Measurements from ENCODE around the gene NFKBIE. TPM values are rescaled to one million over a fixed set of nuclear protein-coding genes. Genes with fewer than 3 reads are reported as not detected.

Gene NFKBIE, protein sequence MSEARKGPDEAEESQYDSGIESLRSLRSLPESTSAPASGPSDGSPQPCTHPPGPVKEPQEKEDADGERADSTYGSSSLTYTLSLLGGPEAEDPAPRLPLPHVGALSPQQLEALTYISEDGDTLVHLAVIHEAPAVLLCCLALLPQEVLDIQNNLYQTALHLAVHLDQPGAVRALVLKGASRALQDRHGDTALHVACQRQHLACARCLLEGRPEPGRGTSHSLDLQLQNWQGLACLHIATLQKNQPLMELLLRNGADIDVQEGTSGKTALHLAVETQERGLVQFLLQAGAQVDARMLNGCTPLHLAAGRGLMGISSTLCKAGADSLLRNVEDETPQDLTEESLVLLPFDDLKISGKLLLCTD
- 14.6 and 16.9 TPM in 2 replicates for total RNA-seq

DNA sequence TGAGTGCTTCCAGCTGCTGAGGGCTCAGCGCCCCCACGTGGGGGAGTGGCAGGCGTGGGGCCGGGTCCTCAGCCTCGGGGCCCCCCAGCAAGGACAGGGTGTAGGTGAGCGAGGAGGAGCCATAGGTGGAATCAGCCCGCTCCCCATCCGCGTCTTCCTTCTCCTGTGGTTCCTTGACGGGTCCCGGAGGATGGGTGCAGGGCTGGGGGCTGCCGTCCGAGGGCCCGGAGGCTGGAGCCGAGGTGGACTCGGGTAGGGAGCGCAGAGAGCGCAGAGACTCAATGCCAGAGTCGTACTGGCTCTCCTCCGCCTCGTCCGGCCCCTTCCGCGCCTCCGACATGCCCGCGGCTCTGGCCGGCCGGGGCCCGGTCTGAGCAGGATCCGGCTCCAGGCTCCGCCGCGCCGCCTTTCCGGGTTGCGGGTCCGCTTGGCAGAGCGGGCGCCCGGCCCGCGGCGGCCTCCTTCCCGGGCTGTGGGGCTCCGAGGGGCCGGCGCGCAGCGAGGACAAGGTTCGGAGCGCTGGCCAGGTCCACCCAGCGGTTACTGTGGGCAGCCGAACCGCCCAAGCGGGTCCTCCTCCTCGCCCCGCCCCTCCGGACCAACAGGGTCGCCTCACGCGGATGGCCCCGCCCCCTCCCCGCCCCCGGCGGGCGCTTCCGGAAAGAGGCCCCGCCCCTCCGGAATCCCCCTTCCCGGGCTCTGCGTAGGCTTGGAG is at the start of gene NFKBIE:
Gene NFKBIE, minus strand, starts transcription at position 545 of the 715 bp plus-strand sequence. Its CDS starts 205 bp downstream, at position 340.
- intact Hi-C loops (cut with micrococcal nuclease), result loop anchor here (1.0 to 5.0 kb wide), 4 partner anchors 8 to 1018 kb away; partner anchors contain the start of genes CDC5L and SLC35B2

DNA sequence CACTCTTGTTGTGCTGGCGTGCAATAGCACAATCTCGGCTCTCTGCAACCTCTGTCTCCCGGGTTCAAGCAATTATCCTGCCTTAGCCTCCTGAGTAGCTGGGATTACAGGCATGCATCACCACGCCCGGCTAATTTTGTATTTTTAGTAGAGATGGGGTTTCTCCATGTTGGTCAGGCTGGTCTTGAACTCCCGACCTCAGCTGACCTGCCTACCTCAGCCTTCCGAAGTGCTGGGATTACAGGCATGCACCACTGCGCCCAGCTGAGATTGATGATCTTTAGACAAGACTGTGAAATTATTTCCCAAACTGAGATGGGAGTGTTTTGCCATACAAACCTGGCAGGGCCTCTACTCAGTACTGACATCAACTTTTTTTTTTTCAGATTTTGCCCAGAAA is 49.3 kb upstream of the NFKBIE start:
- intact Hi-C loops (cut with micrococcal nuclease), result loop anchor here (5.0 kb wide), 1 partner anchor 73 kb away; the partner anchor contains the start of gene CDC5L

DNA sequence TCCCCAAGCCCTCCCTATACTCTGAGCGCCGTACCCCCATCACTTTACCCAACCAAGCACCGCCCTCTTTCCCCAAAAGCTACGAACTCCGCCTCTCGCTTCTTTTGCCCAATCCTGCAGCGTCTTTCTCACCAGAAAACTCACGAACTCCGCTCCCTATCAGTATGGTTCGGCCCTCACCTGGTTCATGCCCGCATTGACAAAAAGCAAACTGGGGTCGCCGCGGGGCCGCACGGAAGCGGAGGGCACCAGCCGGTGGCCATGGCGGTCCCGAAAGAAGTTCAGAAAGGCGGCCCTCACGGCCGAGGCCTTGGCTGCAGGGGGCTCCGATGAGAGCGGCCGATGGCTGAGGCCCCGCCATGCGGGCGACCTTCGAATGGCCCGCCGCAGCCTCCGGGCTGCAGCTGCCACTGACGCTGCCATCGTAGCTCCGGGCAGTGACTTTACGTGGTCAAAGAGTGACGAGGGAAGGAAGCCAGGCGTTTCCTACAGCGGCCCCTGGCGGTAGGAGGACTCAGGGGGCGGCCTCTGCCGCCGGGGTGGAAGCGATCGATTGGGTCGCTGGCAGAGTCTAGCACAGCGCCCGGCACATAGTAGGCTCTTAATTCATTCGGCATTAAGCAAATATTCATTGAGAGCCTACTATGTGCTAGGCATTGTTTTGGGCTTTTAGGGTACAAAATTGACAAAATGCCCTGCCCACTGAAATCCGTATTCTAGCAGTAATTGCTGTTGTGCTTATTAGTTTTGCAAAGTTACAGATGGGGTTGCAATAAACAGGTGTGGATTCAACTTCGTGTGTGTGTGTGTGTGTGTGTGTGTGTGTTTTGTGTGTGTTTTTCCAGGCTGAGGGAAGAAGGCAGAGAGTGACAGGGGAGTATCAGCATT is 47.8 kb upstream of the NFKBIE start, which contains the start of gene AARS2:
Gene AARS2, minus strand, starts transcription at position 447 of the 888 bp plus-strand sequence. Its CDS starts 24 bp downstream, at position 423.
- intact Hi-C loops (cut with micrococcal nuclease), result loop anchor here (2.0 to 5.0 kb wide), 2 partner anchors 44 to 74 kb away; partner anchors contain the start of gene CDC5L

DNA sequence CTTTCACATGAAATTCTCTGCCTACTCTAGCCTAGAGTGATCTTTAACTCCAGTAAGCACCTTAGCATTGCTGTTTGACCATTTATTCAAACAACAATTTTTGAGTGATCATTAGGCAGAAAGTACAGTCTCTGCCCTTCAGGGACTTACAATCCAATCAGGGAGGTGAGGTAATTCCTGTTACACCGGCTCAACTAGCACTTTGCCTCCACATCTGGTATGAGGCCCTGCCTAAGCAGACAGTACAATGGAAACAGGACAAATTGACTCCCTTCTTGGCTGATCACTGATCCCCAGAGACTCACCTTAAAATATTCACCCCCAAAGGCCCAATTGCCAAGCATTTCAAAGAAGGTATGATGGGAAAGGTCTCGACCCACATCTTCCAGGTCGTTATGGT is 46.4 kb upstream of the NFKBIE start:
- intact Hi-C loops (cut with micrococcal nuclease), result loop anchor here (2.0 to 5.0 kb wide), 2 partner anchors 43 to 76 kb away; partner anchors contain the start of gene CDC5L

DNA sequence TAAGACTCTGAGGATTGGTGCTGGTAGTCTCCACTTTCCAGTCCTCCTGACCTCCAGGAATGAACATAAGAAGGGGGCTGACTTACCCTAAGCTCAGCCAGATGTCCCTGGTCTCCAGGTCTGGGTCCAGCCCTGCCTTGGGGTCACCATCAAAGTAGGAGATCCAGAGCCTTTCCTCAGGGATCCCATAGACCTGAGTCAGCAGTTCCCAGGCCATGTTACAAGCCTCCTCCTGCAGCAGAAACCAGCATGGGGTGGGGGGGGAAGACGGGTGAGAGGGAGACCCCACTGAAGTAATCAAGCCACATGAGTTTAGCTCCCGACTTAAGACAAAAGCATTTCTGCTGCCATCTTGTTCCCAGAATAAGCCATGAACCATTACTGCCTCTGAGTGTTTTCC is 46.0 kb upstream of the NFKBIE start:
- intact Hi-C loops (cut with micrococcal nuclease), result loop anchor here (5.0 kb wide), 1 partner anchor 76 kb away; the partner anchor contains the start of gene CDC5L

DNA sequence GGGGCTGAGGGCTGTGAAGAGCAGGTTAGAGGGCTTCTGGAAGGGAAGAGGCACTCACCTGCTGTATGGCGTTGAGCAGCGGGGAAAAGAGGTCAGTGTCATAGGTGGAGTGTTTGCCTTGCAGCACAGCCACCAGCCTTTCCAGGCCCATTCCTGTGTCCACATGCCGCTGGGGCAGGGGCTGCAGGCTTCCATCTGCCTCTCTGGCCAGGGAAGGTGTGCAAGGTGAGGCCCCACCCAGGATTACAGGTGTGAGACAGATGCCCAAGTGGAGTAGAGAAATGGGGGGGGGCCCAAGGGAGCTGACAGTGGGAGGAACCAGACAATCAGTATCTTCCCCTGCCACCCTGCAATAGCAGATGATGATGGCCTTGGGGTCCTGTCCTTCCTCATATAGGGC is 44.9 kb upstream of the NFKBIE start:
- intact Hi-C loops (cut with micrococcal nuclease), result loop anchor here (5.0 kb wide), 1 partner anchor 77 kb away; the partner anchor contains the start of gene CDC5L

DNA sequence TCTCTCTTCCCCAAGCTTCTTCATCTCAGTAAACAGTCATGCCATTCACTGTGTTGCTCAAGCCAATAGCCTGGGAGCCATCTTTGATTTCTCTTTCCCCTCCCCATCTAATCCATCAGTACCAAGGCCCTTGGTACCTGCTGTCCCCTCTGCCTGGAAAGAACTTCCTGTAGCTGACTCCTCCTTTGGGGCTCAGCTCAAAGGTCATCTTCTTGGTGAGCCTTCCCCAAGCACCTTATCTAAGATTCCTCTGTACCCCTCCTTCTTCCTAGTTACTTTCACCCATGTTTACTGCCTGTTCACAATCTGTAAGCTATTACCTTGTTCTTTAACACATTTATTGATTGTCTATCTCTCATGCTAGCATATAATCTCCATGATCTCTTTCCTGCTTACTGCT is 44.3 kb upstream of the NFKBIE start:
- intact Hi-C loops (cut with micrococcal nuclease), result loop anchor here (5.0 kb wide), 1 partner anchor 78 kb away; the partner anchor contains the start of gene CDC5L

DNA sequence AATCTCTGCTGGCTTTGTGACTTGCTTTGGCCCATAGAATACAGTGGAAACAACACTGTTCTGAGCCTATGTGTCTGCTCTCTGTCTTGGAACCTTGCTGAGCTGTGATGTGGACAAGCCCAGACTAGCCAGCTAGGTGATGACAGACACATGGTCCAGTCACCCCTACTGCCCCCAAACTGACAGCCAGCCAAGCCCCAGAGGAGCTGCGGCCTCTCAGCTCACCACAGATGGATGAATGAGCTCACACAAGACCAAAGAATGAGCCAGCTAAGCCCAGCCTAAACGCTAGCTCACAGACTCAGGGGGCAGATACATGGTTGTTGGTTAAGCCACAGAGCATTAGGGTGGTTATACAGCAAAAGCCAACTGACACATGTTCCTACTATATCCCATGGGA is 43.7 kb upstream of the NFKBIE start:
- intact Hi-C loops (cut with micrococcal nuclease), result no loop called here

DNA sequence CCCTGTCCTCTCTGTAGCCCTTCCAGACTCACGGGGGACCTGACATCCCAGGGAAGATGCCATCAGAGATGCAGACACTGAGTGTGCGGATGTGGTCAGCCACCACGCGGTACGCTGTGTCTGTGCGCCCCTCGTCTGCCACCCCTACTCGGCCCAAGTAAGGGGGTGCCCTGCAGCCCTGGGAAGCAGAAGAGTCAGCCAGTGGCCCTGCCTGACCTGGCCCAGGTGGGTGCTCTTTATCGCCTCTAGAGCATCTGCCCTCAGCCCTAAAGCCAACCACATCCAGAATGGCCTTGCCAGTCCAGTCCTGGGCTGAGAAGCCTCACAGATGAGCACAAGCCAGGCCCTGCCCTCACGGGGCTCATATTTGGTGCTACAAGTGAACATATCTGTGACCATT is 41.9 kb upstream of the NFKBIE start:
- intact Hi-C loops (cut with micrococcal nuclease), result no loop called here

DNA sequence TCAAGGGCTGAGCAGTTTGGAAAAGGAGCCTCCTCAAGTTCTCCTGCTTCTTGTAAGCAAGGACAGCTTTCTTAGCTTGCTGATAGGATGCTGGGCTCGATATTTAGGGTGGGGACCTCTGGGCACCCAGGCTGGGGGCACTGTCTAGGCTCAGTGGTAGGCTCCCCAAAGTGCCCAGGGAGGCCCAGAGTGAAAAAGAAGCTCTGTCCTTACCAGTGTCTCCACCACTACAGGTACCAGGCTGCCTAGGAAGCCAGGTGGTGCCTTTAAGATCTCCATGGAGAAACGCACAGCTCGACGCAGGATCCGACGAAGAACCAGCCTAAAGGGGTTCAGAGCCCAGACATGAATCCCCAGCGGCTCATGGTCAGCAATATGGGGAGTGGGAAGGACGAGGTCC is 41.4 kb upstream of the NFKBIE start:
- intact Hi-C loops (cut with micrococcal nuclease), result no loop called here

DNA sequence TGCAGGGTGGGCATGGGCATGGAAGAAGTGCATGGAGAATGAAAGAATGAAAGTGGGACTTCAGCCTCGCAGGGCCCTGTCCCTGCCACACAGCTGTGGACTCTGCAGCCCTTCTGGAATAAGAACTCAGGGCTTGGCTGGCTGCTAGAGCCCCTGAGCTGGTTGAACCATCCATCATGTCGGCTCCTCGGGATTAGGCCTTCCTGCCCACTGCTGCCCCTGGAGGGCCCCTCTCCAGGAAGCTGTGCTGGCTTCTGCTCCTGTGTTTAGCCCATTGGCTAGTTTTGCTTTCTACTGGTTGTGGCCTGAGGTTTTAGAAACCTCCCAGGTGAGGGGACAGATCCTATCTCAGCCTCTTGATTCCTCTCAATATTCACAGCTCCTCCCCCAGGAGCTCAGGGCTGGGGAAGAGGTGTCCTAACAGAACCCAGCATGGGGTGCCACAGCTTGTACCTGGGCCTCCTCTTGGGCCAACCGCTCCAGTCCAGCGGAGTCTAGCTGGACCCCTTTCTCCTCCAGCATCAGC is 39.9 kb upstream of the NFKBIE start:
- intact Hi-C loops (cut with micrococcal nuclease), result no loop called here

DNA sequence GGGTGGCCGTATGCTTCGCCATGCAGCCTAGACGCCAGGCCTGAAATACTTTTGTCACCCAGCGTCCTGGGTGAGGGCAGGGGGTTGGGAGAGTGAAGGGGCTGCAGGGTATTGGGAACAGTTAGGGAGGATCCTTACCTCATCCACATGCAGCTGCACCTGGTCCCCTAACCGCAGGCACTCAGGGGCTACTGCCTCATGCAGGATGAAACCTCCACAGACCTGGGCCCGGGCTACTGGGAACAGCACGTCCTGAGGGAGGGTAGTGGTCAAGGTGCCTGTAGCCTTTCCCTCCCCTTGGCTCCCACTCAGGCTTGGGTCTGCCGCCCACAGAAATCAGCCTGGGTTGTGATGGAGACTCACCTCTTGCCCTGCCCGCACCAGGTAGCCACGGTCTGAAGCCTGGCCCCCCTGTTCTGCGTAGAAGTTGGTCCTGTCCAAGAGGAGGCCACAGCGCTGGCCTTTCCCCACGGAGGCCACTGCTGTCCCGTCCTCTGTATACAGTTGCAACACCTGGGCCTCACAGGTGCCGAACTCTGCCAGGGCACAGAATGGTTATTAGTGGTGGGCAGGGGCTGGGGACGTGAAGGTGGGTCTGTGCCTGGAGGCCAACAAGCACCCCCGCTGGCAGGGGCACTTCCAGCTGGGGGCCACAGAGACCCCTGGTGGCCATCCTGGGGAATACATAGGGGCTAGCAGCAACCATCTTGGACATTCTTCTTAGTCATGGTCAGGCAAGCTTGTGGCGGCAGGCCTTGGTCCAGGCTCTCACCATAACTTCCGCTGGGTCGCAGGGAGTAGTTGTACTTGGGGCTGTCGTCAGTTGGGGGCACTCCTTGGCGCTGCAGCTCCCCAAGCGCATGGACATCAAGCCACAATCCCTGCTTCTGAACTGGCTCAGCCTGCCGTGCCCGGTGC is 39.2 kb upstream of the NFKBIE start:
- intact Hi-C loops (cut with micrococcal nuclease), result loop anchor here (1.0 kb wide), 1 partner anchor 36 kb away; no protein-coding TSS in a partner anchor

DNA sequence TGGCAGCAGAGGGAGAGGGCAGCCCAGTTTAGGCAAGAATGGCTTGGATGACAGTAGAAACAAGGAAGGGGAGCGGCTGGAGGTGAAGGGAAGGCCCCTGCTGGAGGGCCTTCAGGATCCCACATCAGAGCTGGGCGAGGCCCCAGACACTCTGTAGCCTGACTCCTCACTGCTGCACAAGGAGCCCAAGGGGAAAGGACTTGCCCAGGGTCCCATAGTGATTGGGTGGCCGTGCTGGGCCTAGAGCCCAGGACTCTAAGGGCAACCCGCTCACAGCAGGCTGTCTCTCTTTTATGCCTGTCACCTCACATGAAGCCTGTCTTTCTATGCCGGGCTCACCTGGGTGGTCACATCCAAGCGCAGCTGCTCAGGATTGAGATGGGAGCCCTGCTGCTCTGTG is 38.5 kb upstream of the NFKBIE start:
- intact Hi-C loops (cut with micrococcal nuclease), result loop anchor here (1.0 kb wide), 1 partner anchor 36 kb away; no protein-coding TSS in a partner anchor

DNA sequence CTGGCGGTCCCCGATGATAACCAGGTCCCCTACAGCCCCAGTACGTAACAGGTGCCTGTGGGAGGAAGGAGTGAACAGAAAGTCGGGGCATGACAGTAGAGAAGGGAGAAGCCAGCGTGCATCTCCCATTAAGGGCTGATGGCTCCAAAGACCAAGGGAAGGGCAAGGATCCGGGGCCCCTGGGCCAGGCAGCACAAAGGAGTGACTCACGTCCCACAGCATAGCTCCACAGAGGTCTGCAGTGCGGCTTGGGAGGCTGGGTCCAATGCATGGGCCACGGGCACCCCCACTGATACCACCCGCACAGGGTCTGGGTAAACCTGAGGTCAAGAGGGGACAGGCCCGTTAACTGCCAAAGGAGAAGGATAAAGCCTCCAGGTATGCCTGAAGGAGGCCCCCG is 37.5 kb upstream of the NFKBIE start:
- intact Hi-C loops (cut with micrococcal nuclease), result no loop called here

DNA sequence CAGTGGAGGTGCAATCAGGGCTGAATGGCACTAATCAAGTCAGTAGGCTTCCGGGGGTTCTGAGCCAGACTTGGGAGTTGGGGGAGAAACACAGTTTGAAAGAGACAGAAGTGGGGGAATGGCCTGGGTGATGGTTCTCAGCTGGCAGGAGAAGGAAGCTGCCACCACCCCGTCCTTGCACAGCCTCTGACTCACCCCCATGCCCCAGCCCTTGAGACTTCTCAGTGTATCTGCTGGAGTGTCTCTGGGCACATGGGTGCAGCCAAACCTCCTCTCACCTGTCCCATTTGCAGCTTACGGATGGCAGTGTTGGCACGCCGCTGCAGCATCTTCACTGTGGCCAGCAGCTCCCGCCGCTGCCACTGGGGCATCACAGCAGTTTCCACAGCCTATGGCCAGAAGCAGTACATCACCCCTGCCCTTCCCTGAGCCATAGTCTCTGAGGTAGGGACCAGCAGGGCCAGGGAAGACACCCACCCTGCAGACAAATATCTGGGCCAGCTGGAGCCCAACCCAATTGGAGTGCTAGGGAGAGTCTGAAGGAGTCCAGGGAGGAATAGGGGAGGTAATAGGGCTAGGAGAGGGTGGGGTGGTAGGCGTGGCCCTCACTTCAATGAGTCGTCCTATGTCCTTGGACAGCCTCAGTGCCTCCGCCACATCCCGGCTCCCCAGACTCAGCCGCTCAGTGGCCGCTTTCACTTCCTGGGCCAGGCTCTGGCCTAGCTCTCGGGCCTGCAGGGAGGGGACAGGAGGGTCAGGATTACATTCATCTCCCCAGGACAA is 36.6 kb upstream of the NFKBIE start:
- intact Hi-C loops (cut with micrococcal nuclease), result no loop called here

DNA sequence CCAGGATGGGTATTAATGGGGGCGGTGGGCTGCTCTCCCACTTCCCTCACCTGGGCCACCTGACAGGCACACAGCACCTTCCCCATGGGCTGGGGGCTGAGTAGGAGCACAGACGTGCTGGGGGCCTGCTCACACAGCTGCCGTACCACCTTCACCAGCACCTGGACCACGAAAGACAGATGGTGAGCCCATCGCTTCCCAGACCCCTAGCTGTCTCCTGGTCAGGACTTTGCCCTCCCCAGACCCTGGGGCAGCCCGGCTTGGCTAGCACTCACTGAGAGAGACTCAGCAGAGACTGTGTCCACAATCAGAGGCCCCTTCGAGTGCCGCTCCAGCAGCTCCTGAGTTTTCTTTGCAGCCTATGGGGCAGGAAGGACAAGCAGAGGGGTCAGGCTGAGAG is 35.8 kb upstream of the NFKBIE start:
- intact Hi-C loops (cut with micrococcal nuclease), result no loop called here

DNA sequence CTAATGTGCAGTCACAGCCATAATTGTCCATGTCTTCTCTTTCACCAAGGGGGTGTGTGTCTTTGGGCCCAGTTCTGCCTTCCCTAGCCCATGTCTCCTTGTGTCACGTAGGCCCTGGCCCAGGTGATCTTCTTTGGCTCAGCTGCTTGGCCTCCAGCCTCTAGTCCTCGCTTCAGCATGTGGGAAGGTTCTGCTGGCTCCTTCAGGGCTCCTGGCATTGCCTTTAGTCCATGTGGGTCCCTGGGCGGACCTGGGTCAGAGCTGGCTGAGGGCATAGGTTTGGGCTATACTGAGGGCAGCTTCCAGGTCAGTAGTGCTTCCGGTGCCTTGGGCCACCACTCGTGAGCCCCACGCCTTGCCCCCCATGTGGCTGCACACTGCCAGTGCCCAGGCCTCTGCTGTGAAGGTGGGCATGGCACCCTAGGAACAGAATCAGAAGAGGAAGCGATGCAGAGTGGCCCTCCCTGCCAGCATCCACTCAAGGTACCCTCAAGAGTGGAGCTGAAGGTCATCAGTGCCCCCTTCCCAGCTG is 35.0 kb upstream of the NFKBIE start:
- intact Hi-C loops (cut with micrococcal nuclease), result no loop called here

DNA sequence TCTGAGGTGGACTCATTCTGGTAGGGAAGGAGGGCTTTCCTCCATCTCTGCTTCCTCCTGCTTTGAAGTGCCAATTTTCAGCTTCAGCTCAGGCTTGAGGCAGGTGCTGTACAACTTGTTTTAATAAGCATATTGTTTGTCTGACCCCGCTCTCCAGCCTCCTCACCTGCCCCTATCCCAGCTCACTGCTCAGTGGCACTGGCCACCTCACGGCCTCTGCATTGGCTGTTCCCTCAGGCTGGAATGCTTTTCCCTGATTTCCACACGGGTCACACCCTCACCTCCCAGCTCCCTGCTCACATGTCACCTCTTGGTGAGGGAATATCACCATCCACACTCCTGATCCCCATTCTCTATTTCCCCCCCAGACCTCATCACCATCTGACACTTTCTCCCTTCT is 33.5 kb upstream of the NFKBIE start:
- intact Hi-C loops (cut with micrococcal nuclease), result no loop called here

Measured in T-helper 2 cell treated with Interferon-gamma antibody and Interleukin-4, amounts not matched to agents 100 ng/mL and 5 ng/mL, for 36 hours (primary cell).